C4-2B (cell line): ENCODE measurements around the gene SKP2.

ENCODE experiments used
- H3K27ac ChIP-seq: fragments of 450-650 bp; 2 replicates; pipeline ENCODE4 v1.5.1; 2017
- CTCF ChIP-seq: fragments of 450-650 bp; conservative IDR thresholded peaks from 2 replicates; pipeline ENCODE4 v1.5.1; 2017; ENCODE audit warnings: mild to moderate bottlenecking
- ZFX ChIP-seq: fragments of 450-650 bp; IDR thresholded peaks from 2 replicates; pipeline ENCODE4 v1.6.1; 2017

Gene SKP2

GRCh38 chr5:36227046-36227445, 75.1 kb downstream of the SKP2 start:
- H3K27ac ChIP-seq = no peak overlapping the region
- TF ChIP-seq ZFX = no peak
- no peak for TF ChIP-seq CTCF

GRCh38 chr5:36228505-36228904, 76.6 kb downstream of the SKP2 start:
- H3K27ac ChIP-seq = no peak overlapping the region; the same call in 1 of the 2 replicates
- TF ChIP-seq ZFX (no peak), CTCF (no peak)

- no peak for TF ChIP-seq ZFX
- TF ChIP-seq CTCF = no peak
- no peak overlapping the region for H3K27ac ChIP-seq
These were observed 78.4 kb downstream of the SKP2 start for GRCh38 chr5:36230151-36230790.

- H3K27ac ChIP-seq = no peak overlapping the region
- TF ChIP-seq CTCF (no peak), ZFX (no peak)
These were observed 80.6 kb downstream of the SKP2 start for GRCh38 chr5:36232533-36232932.
